ENCODE results near the gene ALPK1.

DNA sequence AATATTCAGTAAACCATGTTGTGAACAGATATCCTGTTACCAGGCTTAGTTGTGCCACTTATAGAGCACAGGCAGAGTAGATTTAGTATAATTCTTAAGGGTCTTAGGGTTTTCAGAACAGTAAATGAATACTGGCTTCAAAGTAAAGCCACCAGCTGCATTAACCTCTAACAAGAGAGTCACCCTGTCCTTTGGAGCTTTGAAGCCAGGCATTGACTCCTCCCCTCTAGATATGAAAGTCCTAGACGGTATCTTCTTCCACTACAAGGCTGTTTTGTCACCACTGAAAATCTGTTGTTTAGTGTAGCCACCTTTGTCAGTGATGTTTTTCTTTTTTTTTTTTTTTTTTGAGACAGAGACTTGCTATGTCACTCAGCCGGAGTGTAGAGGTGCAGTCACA is 77.7 kb downstream of the ALPK1 start:
- TF ChIP-seq ESRRG (CRISPR knock-in tag; IDR thresholded peaks at IDR 0.05) (no peak), BACH2 (CRISPR knock-in tag; IDR thresholded peaks at IDR 0.05; ENCODE audit: borderline replicate concordance) (no peak), PPARA (CRISPR knock-in tag; IDR thresholded peaks at IDR 0.05; ENCODE audit: borderline replicate concordance) (no peak), SNAI2 (CRISPR knock-in tag; IDR thresholded peaks at IDR 0.05) (no peak)
